Stimulated activated CD4-positive, alpha-beta T cell treated with anti-CD3 and anti-CD28 coated beads, Interleukin-1b, Interleukin-23, amount 100 ng/mL, for 24 hours (primary cell): ENCODE measurements around the gene LRBA.
"Not testable (repeated sequence)": the region's sequence is repeated elsewhere in the genome, so short reads cannot be mapped to it uniquely, and the experiment has no call there.

Source experiments
- DNase-seq, 4 experiments: peaks; one replicate each; pipeline ENCODE4 v3.0.0-alpha.2; 2020; ENCODE audit warnings: low read depth in 4 of 4, low spot score in 1 of 4

LRBA gene

DNA sequence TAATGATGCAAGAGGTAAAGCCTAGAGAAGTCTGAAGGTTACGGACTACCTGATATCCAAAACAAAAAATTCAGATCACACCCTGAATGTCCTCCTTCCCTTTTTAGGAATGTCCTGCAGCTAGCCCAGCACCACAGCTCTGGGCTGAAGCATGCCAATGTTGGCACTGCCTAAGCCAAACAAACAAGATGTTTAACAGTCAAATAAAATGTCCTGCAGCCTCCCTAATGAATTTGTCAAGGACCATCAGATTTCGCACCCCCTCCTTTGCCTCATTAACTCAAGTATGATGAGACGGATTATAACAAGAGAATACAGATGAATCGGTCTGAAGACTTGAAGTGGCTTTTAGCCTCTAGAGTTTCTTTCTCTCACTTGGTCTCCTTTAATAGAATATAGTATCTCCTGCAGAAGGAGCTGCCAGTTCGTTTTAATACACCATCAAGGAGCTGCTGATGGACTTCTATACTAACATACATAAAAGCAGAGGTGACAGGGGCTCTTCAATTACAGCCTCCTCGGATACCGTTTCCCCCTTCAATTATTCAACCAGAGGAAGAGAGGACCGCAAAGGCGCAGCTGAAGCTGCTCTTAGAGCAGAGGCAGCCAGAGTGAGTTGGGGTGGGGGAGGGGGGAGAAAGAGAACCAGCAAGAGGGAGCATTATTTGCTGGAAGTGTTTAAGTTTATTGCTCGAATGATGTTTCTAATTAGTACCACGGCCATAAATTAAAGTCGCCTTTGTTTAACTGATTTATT lies 436.2 kb downstream of the LRBA start:
- no peak for DNase-seq

DNA sequence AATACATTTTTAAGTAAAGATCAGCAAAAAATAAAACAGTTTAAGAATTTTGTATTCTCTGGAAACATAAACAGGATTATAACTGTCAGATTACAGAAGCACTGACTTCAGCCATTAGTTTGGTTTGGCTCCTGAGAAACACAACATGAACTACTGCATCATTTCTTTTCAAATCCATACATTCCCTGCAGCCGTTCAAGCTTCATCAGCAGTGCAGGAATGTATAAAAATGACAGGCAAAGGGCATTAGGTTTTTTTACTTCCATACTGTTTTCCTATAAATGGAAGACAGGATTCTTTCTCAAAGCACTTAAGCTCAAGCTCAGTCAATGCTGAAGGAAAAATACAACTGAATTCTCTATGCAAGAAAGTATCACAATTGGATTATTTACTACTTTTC lies 437.3 kb downstream of the LRBA start:
- no peak for DNase-seq

DNA sequence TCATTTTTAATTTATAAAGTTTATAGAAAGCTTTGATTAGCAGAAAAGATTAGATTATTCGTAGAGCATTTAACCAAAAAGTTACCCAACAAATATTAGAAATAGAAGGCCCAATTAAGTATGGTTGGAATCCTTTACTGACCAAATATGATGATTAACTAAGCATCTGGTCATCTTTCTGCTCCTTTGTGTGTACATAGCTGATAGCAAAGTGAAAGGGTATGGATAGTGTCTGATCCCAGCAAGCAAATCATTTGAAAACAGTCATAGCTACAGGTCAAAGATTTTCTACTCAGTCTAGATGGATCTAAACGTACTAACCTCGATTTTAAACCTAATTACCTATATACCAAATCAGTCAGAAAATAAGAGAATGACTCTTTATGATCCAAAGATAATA lies 440.4 kb downstream of the LRBA start:
- no peak for DNase-seq

DNA sequence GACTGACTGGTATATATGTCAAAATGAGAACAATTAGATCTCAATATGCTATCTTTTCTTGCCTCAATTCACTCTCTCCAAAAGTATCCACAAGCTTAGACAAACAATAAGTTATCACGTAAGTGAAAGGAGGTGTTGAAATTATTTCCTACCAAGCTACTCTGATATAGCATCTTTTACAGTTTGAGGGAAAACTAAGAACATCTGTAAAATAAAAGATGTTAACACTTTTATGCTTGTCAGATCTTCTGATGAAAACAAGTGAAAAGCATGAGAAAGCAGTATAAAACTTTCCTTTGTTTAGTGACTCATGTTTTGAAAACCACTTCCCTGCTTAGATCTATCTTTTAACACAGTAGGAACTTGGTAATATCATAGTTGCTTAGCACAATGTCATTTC lies 441.6 kb downstream of the LRBA start:
- DNase-seq = no peak

DNA sequence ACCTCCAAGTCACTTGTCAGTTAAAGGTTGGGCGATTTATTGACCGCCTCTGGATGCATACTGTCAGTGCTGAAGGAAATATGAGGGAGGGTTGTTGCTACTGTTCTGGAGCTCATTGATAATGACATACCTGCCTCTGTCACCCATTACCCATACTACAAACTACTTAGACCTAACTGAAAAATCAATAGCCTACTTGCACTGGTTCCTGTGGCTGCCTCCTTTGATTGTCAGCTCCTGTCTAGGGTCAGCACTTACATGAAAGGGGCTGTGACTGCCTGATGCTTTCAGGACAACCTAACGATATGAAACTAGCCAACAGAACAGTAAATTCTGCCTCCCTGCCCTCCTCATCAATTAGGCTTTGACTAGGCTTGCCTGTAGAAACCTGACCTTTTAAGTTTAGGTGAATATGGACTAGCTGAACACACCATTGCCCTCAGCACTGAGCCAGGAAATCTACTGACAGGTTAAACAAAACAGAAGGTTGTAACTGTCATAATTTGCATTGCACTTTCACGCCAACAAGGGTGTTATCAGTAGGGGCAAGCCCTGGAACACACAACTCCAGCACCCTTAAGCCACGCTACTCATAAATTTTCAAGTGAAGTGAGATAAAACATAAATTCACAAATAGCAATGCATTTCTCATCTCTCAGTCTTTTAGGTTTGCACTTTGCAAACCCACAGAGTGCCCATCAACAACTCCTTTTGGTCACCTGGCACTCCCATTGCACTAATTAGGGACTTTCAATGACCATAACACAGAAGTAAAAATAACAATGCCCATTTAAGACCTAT lies 442.2 kb downstream of the LRBA start:
- DNase-seq = no peak

DNA sequence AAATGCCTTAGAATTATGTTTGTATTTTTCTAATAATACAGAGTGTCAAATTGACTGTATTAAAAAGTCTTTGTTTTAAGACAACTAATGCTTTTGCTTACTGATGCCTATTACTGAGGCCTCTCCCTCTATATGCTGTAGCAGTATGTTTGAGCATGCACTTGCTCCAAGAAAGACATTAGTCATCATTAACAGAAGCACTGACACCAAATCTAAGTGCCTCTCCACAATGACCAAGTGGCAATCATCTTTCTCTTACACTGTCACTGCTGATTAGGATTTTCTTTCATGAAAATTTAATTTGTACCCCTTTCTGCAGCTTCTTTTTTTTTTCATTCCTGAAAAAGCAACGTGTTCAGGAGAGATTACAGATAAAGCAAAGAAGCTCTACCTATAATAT lies 444.2 kb downstream of the LRBA start:
- DNase-seq = no peak

DNA sequence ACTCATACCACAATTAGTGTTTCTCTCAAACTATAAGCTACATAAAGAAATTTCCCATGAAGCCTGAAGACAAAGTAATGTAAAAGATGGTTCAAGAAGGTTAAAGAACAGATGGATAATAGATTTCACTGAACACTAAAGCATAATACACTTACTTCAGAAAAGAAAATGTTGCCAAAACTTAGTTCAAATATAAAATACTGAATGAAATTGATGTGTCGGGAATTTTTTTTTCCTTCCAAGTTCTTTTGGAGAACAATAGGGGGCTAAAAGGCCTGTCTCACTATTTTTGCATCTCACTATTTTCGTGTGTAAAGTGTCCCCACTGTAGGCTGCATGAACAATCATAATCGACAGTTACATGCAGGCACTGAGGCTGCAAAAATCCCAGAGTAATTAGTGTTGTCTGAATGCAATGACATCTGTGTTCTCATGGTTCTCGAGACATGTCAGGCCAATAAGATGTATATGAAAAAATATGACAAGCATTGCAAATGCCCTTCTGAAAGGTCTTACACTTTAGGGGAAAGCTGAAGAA lies 445.0 kb downstream of the LRBA start:
- no peak for DNase-seq

DNA sequence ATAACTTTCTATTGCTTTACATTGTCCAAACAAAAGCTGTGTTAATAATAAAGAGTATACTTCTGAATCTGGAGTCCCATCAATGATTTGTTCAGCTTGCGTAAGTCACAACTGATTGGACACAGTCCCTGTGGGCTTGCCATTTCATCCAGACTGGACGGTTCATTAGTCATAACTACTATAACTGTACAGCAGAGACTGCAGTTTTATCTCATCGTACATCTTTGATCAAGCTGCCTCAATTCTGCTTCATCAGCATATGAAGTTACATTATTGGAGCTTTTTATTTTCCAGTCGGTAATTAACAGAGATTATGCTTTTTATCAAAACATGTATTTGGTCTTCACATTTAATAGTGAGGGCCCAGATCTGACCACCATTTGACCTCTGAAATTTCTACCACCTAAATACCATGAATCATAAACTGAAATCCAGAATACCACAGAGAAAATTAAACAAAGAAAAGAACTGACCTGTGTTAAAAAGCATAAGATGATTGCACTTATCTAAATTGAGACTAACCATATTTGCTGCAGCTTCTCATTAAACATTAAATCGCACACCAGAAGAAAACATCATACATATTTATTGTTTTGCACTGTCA lies 445.6 kb downstream of the LRBA start:
- DNase-seq = no peak

DNA sequence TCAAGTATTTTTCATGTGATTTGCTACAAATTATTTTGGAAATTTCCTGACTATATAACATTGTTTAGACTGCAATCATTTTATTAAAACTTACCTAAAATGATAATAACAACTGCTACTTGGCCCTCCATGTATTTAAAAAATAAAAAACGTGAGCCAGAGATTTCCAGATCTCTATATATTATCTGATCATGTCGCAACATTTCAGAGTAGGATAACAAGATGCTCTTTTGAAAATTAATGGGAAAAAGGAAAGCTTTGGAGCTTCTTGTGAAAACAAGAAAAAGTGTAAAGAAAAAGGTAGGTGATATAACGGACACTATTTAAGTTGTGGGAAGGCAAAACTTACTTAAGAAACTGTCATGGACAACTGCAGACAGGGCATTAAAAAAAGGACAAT lies 448.0 kb downstream of the LRBA start:
- no peak for DNase-seq

DNA sequence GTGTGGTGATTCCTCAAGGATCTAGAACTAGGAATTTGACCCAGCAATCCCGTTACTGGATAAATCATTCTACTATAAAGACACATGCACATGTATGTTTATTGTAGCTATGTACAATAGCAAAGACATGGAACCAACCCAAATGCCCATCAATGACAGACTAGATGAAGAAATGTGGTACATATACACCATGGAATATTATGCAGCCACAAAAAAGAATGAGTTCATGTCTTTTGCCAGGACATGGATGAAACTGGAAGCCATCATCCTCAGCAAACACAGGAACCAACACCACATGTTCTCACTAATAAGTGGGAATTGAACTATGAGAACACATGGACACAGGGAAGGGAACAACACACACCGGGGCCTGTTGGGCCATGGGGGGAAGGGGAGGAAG lies 450.1 kb downstream of the LRBA start:
- not testable (repeated sequence) for DNase-seq

DNA sequence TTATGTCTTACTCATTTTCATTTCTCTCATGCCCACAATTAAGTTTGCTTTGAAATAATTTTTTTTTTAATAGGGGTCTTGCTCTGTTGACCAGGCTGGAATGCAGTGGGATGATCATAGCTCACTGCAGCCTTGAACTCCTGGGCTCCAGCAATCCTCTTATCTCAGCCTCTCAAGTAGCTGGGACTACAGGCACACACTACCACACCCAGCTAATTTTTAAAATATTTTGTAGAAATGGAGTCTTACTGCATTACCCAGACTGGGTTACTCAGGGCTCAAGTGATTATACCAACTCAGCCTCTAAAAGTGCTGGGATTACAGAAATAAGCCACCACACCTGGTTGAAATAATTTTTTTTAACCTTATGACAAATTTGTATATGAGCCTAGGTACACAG lies 452.3 kb downstream of the LRBA start:
- no peak for DNase-seq

DNA sequence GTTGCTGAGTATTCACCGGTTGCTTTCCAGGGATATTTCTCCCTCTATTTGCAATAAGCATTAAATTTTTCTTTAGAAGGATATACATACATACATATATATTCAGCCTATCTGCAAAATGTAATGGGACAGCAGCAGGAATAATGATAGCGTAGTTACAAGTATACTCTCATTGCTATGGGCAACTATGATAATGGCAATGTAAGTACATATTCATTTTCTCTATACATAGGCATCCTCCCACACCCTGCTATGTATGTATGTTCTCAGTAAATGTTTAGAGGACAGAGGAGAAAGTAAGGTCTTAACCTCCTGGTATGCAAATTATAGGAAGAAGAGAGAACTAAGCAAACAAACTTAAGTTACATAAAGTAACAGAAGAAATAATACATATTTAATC lies 452.8 kb downstream of the LRBA start:
- DNase-seq = no peak

DNA sequence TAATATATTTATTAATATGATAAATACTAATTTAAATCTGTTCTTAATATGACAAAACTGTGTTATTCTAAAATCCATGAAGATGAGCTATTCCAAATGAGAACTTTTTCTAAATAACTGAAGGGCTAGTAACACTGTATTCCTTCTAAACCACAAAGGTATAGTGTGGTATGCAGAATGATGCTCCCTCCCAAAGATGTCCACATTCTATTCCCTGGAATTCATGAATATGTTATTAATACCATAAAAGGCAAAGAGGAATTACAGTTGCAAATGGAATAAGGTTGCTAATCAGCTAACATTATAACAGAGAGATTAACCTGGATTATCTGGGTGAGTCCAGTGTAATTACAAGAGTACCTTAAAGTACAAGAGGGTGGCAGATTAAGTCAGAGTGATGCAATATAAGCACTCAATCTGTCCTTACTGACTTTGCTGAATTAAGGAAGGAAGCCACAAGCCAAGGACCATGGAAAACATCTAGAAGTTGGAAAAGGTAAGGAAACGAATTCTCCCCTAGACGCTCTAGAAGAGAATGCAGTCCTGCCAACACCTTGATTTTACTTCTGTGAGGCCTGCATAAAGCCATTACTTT lies 453.8 kb downstream of the LRBA start:
- DNase-seq = no peak

DNA sequence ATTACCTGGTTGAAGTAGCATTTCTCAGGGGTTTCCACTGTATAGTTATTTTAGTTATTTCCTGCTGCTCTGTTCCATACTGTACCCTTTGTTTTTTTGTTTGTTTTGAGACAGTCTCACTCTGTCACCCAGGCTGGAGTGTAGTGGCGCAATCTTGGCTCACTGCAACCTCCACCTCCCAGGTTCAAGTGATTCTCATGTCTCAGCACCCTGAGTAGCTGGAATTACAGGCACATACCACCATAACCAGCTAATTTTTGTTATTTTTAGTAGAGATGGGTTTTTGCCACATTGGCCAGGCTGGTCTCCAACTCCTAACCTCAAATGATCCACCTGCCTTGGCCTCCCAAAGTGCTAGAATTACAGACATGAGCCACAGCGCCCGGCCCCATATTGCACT lies 457.3 kb downstream of the LRBA start:
- DNase-seq = not testable (repeated sequence)

DNA sequence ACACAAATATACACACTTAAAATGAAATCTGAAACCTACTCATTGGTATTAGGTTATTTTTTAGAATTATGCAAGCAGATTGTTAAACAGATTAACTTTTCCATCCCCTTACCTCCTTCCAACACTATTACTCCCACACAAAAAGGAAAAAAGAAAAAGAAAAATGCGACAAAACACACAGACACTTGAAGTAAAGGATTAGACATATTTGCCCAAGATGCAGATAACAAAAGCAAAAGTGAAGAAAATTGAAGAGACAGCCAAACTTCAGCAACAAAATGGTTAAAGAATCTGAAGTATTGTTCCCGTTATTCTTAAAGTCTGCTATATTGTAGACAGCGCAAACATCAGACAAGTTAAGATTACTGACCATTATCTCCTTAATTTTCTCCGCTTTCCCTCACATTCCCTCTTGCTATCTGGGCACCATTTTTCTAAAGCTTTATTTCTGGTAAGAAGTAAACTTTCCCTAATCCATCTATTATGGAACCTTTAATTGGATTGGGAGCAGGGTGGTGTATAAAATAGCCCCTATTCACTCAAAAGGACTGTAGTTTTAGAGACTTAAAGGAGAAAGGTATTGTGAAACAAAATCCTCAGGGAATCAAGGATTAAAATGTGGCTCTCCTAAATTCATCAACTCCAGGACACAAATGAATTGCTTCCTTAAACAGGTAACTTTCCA lies 467.8 kb downstream of the LRBA start:
- DNase-seq = no peak

DNA sequence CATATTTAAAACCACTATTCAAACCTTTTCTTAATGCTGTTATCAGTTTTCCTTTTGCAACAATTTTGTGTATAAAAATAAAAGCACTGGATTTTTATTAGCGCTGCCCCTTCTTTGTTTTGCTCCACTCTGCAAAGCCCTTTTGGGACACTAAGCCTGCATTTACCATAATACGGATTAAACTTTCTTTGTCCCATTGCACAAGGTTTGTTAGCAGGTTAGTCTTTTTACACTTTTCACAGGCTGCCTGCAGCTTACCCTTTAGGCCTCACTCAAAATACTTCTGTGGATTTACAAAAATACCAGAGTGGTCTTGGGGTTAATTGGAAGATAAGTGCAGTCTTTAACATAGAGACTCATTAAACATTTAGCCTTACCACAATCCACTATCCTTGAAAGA lies 468.8 kb downstream of the LRBA start:
- DNase-seq = no peak

DNA sequence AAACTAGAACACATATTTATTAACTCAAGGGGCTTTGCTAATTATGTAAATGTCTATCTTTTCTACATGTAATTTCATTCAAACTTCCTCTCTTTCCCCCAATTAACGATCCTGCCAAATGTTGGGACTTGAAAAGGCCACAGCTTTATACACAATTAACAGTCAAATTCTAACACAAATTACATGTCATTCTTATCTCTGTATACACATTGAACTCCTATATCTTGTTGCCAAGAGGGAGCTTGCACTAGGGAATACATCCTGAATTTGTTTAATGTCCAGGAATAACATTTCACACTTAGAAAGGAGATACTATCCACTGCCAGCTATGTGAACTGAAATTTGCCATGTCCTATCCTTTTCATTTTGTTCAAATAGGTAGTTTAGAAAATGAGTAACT lies 472.0 kb downstream of the LRBA start:
- DNase-seq = no peak

DNA sequence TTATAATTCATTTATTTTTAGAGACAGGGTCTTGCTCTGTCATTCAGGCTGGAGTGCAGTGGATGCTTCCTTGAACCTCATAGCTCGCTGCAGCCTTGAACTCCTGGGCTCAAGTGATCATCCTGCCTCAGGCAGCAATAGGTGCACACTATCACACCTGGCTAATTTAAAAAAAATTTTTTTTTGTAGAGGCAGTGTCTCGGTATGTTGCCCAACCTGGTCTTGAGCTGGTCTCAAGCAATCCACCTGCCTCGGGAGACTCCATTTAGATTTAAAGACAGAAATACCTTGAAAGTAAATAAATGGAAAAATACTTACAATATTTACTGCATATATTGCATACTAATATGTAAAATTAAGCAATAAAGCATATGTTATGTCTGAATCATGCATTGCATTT lies 473.4 kb downstream of the LRBA start:
- no peak for DNase-seq

DNA sequence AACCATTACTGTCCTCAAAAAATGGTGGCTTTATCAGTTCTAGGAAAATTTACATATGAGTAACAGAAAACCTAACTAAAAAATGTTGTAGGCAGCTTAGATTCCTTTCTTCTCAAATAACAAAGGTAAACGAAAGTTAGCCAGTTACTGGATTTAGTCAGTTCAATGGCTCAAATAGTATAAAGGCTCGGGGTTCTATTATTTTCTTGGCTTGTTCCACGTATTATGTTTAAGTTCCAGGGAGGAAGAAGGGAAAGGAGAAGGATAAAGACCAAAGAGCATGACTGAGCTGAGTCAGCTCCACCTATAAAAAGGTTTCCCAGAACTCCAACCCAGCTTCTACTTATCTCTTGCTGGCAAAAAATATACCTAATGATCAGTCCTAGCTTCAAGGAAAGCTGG lies 474.1 kb downstream of the LRBA start:
- no peak for DNase-seq

DNA sequence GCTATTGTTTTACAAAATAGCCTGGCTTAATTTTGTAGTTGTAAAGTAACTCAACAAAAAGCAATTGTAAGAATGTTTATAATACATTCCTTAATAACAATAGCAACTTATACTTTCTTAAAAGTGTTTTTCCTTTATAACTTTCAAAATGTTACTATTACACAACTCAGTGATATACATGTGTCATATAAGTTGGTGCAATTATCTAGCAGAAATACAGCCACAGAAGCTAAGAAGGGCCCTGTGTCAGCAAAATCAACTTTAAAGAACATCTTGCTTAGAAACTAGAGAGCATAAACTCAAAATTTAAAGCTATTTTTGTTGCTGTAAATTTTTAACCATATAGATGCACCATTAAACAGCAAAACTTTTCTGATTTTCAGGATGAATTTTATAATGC lies 474.5 kb downstream of the LRBA start:
- no peak for DNase-seq

DNA sequence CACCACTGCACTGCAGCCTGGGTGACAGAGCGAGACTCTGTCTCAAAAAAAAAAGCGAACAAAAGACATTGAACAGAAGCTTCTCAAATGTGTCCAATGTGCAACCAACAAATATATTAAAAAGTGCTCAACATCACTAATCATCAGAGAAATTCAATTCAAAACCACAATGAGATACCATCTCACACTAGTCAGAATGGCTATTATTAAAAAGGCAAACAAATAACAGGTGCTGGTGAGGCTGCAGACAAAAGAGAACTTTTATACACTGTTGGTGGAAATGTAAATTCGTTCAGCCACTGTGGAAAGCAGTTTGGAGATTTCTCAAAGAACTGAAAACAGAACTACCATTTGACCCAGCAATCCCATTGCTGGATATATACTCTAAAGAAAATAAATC lies 477.2 kb downstream of the LRBA start:
- DNase-seq = not testable (repeated sequence)
